ENCODE measurements around the gene CHADL.

CHADL gene

GRCh38 chr22:41285820-41286638 is 45.3 kb upstream of the CHADL start, which contains the start of gene RANGAP1 (continued):
- TF ChIP-seq ZNF148 (tag by site-specific recombination; IDR thresholded peaks at IDR 0.05; ENCODE audit: borderline replicate concordance) (no peak), ZNF544 (tag by site-specific recombination; IDR thresholded peaks at IDR 0.05) (no peak), ZNF530 (tag by site-specific recombination; IDR thresholded peaks at IDR 0.05; ENCODE audit: low read depth) (0 out of 2 replicates have a peak, but pooled peaks have one; percentile 30), ZBTB17 (tag by site-specific recombination; IDR thresholded peaks at IDR 0.05) (peak; percentile 59), PRDM4 (tag by site-specific recombination; IDR thresholded peaks at IDR 0.05) (peak; percentile 58), ZNF596 (tag by site-specific recombination; IDR thresholded peaks at IDR 0.05) (no peak), ZNF610 (tag by site-specific recombination; IDR thresholded peaks at IDR 0.05; ENCODE audit: borderline replicate concordance) (no peak), ZSCAN30 (tag by site-specific recombination; IDR thresholded peaks at IDR 0.05) (peak; percentile 97), ZBTB10 (tag by site-specific recombination; IDR thresholded peaks at IDR 0.05) (peak; percentile 86; the same call in 1 of the 2 replicates), ZNF660 (tag by site-specific recombination; IDR thresholded peaks at IDR 0.05) (peak; percentile 34; the same call in 1 of the 2 replicates), ZNF645 (tag by site-specific recombination; IDR thresholded peaks at IDR 0.05) (no peak), KLF7 (tag by site-specific recombination; IDR thresholded peaks at IDR 0.05; ENCODE audit: borderline replicate concordance) (peak; percentile 75), WT1 (tag by site-specific recombination; IDR thresholded peaks at IDR 0.05) (no peak), ZNF704 (tag by site-specific recombination; IDR thresholded peaks at IDR 0.05) (peak; percentile 91), ZNF560 (tag by site-specific recombination; IDR thresholded peaks at IDR 0.05; ENCODE audit: borderline replicate concordance) (no peak), ZNF621 (tag by site-specific recombination; IDR thresholded peaks at IDR 0.05) (no peak), HIC1 (tag by site-specific recombination; IDR thresholded peaks at IDR 0.05) (no peak), ZFP3 (tag by site-specific recombination; IDR thresholded peaks at IDR 0.05; ENCODE audit: low read depth) (no peak), ZNF26 (tag by site-specific recombination; IDR thresholded peaks at IDR 0.05) (no peak), ZNF513 (tag by site-specific recombination; IDR thresholded peaks at IDR 0.05) (no peak)

All from HEK293 (cell line).